ENCODE measurements around the gene CD248.

The CD248 gene

DNA sequence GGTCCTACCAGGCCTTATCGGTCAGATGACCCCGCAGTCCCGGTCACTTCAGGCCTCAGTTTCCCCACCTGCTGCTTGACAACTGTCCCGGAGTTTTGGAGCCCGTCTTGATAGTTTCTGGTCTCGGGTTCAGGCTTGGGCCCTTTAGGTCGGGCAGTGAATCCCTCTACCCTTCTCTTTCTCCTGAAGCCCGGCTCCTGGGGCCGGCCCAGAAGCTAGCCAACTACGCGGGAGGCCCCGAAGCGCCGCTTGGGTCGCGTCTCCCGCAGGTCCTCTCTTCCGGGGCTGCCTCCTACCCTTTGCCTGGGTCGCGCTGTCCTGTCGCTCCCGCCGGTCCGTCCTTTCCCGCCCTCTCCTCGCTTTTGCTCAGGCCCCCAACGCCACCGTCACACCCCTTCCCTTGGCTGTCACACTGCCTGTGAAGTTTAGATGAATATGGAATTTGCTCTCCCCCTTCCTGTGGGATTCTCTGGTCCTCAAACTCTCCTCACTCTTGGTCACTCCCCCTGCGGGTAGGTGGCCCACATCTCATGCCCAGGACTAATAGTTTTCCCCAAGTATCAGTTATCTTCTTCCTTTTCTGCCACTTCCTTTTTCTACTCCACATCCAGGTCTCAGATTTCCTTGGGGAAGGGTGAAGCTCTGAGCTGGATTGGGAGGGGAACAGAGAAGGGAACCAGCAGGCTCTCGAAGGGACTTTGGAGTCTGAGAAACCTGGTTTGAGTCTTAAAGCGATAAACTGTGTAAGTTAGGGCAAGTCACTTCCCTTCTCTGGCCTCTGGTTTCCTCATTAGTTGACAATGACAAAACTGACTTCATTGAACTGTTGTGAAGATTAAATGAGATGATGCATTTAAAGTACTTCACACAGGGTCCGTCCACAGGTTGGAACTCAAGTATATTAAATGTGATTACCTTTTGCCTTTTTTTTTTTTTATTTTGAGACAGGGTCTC, 47.6 kb downstream of the CD248 start:
- DNase-seq = no peak

DNA sequence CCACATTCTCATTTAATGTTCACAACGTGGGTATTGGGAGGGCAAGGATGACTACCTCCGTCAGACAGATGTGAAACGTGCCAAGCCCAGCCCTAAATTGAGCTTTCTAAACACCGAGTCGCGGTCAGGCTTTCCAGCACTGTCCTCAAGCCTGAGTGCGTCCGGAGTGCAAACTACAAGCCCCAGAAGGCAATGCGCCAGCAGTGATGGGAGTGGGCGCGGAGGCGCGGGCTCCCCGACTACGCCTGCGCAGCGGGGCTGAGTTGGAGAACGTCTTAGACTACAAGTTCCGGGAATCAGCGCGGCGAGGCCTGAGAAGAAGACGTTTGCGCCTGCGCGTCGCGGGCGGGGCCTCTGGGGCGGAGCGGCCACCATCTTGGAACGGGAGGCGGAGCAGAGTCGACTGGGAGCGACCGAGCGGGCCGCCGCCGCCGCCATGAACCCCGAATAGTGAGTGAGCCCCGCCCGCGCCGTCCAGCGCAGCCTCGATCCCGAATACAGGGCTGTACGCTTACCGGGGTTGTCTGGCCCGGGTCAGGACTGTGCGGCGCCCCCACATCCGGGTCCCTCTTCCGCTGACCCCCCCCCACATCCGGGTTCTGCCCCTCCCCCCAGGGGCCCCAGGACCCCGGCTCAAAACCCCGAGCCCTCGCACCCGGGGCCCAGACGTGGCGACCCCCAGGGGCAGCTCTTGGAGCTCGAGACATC, 48.4 kb downstream of the CD248 start, which contains the start of gene RAB1B:
Gene RAB1B, plus strand, starts transcription at position 396 of the 708 bp plus-strand sequence. Its CDS starts 41 bp downstream, at position 437.
- DNase-seq = peak; percentile 99

DNA sequence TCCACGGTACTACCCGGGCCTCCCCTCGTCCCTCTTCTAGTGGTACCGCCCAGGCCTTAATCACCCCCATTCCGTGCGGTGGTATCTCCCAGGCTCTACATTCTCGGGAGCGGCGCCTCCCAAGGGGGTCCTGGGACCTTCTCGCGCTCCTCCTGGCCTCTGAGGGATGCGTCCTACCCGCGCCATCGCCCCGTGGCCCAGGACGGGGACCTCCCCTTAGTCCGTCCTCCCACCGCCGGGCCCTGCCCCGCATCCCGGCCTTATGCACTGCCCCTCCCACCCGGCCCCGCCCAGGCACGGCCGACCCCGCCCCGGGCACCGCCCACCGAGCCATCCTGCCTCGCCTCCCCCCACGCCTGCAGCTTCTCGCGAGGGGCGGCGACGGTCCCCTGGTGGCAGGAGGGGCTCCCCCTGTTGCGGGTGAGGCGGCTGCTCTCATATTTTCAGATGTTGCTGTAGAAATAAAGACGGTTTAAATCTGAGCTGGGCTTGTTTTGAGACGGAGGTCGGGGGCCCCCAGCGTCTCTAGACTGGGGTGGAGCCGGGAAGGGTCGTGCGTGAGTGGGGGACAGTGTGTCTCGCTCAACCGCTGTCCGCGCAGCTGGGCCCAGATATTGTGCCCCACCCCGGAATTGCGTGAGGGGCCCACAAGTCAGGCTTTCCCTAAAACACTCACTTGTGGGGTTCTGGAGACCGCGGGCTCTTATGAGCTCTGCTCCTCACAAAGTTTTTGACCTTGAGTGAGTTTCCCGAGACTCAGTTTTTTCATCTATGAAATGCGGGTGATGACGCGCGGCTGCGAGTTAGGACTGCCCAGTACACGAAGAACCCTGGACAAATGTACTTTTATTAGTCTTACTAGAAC, 49.2 kb downstream of the CD248 start:
- DNase-seq = peak; percentile 75 to 79

DNA sequence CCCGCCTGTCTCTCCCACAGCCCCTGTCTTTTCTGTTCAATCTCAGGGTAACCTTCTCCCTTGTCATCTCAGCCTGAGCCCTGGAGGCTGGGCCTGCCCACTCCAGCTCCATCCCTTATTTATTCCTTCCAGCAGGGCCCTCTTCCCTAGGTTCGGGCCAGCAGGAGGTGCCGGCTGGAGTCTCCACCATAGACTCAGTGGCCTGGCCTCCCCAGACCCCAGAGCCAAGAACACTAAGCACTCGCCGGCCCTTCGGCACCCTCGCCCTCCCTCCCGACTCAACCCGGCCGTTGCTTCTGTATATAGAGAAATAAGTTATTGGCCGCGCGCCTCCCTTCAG, 49.8 kb downstream of the CD248 start:
- DNase-seq = no peak

- no peak for DNase-seq
Measured at GRCh38 chr11:66266378-66267038, 50.3 kb downstream of the CD248 start.

DNA sequence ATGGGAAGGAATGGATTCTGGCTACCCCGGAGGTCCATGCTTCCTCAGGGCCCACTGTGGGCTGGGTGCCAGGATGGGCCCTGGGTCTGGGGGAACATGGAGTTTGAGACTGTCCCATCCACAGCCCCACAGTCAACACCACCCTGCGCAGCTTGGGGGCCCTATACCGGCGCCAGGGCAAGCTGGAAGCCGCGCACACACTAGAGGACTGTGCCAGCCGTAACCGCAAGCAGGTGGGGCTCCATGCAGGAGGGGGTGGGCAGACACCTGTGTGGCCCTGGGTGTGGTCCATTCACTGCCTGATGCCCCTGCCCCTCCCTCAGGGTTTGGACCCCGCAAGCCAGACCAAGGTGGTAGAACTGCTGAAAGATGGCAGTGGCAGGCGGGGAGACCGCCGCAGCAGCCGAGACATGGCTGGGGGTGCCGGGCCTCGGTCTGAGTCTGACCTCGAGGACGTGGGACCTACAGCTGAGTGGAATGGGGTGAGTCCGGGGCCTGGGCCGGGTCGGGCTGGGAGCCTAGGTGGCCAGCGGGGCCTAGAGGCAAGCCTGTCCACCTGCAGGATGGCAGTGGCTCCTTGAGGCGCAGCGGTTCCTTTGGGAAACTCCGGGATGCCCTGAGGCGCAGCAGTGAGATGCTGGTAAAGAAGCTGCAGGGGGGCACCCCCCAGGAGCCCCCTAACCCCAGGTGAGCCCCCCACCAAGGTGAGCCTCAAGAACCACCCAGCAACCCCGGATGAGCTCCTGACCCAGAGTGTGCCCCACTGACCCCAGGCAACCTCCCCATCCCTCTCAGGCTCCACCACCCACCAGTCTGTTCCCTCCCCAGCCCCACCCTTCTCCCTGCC, 51.1 kb downstream of the CD248 start:
- no peak for DNase-seq

GRCh38 chr11:66264914-66265313, 51.9 kb downstream of the CD248 start:
- peak in 1 of 2 experiments; percentile 18 for DNase-seq

All from activated CD4-positive, alpha-beta T cell treated with anti-CD3 and anti-CD28 coated beads, Interleukin-2, amount 50 U/mL, for 4 hours (primary cell).